ENCODE results near the gene ZNF284. TPM values are rescaled to one million over a fixed set of nuclear protein-coding genes. Genes with fewer than 3 reads are reported as not detected.
A peak's percentile ranks its signal among the peaks of the same experiment; 100 is the strongest.
"Not testable (repeated sequence)": the region's sequence is repeated elsewhere in the genome, so short reads cannot be mapped to it uniquely, and the experiment has no call there.

The ZNF284 gene
- total RNA-seq, 3 donors from 2014 or later (not counting 1 experiment from before 2014, with no cell fraction given), result 3.2 to 4.6 (median 3.8) TPM

GRCh38 chr19:44113784-44114390 lies 41.9 kb downstream of the ZNF284 start:
- Histone ChIP-seq H3K4me3 (ENCODE audit: low read length) (peak overlapping the region; percentile 88), H3K9me3 (ENCODE audit: control insufficient read depth, insufficient read depth, low read length) (peaks cover 15% of the 10 kb centered on the region), H3K27ac (ENCODE audit: low read length) (peak overlapping the region; percentile 60), H3K27me3 (ENCODE audit: control insufficient read depth, insufficient read depth, low read length) (no peaks in the 10 kb centered on the region), H3K36me3 (ENCODE audit: control insufficient read depth, insufficient read depth, low read length) (peaks cover 18% of the 10 kb centered on the region), H3K4me1 (ENCODE audit: control insufficient read depth, insufficient read depth, low read length) (peaks cover 20% of the 10 kb centered on the region)
- Mint-ChIP-seq H3K4me3 (peak overlapping the region; percentile 97), H3K9me3 (peaks cover 6 to 10% of the 10 kb centered on the region in 2 donors), H3K36me3 (peaks cover 18% of the 10 kb centered on the region), H3K4me1 (peaks cover 23 to 31% of the 10 kb centered on the region in 2 donors), H3K27ac (peak overlapping the region; percentile 90 to 92), H3K27me3 (ENCODE audit: low read depth in 2 of 2) (no peaks in the 10 kb centered on the region)
- peak in 1 of 2 donors; percentile 7 for DNase-seq
- TF ChIP-seq CTCF (IDR thresholded peaks at IDR 0.05), result no peak
- ATAC-seq, result peak in 1 of 3 donors; percentile 15
- 6% methylated on average over 15 of the region's 18 CpGs for WGBS (ENCODE audit: insufficient coverage)
- intact Hi-C loops (cut with micrococcal nuclease), result no loop called here

- H3K9me3 ChIP-seq (ENCODE audit: control insufficient read depth, insufficient read depth, low read length), result not testable (repeated sequence)
- peaks cover 53% of the 10 kb centered on the region for H3K36me3 ChIP-seq (ENCODE audit: control insufficient read depth, insufficient read depth, low read length)
- peaks cover 62% of the 10 kb centered on the region for H3K36me3 Mint-ChIP-seq
Measured at GRCh38 chr19:44121162-44121561, 49.2 kb downstream of the ZNF284 start.

GRCh38 chr19:44131955-44132354 lies 60.0 kb downstream of the ZNF284 start:
- intact Hi-C loops (cut with micrococcal nuclease), result no loop called here
- peaks cover 36% of the 10 kb centered on the region for H3K9me3 ChIP-seq (ENCODE audit: control insufficient read depth, insufficient read depth, low read length)
- H3K4me3 ChIP-seq (ENCODE audit: low read length), result no peak overlapping the region
- H3K36me3 ChIP-seq (ENCODE audit: control insufficient read depth, insufficient read depth, low read length), result peaks cover 34% of the 10 kb centered on the region
- H3K27ac Mint-ChIP-seq, result no peak overlapping the region
- no peaks in the 10 kb centered on the region for H3K4me1 ChIP-seq (ENCODE audit: control insufficient read depth, insufficient read depth, low read length)
- H3K27me3 Mint-ChIP-seq (ENCODE audit: low read depth in 2 of 2), result peaks cover 2 to 8% of the 10 kb centered on the region in 2 donors
- H3K36me3 Mint-ChIP-seq, result peaks cover 23% of the 10 kb centered on the region
- H3K4me3 Mint-ChIP-seq, result no peak overlapping the region
- peaks cover 5 to 11% of the 10 kb centered on the region in 2 donors for H3K9me3 Mint-ChIP-seq
- H3K27ac ChIP-seq (ENCODE audit: low read length), result no peak overlapping the region
- no peaks in the 10 kb centered on the region for H3K4me1 Mint-ChIP-seq
- no peak for DNase-seq
- ATAC-seq, result no peak
- no peak for TF ChIP-seq CTCF (IDR thresholded peaks at IDR 0.05)
- WGBS (ENCODE audit: insufficient coverage), result 96% methylated on average over 3 of the region's 5 CpGs
- H3K27me3 ChIP-seq (ENCODE audit: control insufficient read depth, insufficient read depth, low read length), result no peaks in the 10 kb centered on the region

More at GRCh38 chr19:44121162-44121561, 49.2 kb downstream of the ZNF284 start:
- ATAC-seq; H3K4me1 ChIP-seq (ENCODE audit: control insufficient read depth, insufficient read depth, low read length); H3K27me3 Mint-ChIP-seq (ENCODE audit: low read depth in 2 of 2); DNase-seq; intact Hi-C loops (cut with micrococcal nuclease); H3K4me3 Mint-ChIP-seq; H3K27me3 ChIP-seq (ENCODE audit: control insufficient read depth, insufficient read depth, low read length); H3K27ac ChIP-seq (ENCODE audit: low read length); H3K4me3 ChIP-seq (ENCODE audit: low read length); H3K27ac Mint-ChIP-seq: not testable (repeated sequence)
- Mint-ChIP-seq H3K9me3 (peaks cover 2 to 17% of the 10 kb centered on the region in 2 donors), H3K4me1 (peaks cover 4 to 18% of the 10 kb centered on the region in 2 donors)
- 98% methylated on average over 4 of the region's 4 CpGs for WGBS (ENCODE audit: insufficient coverage)

Other genes with a start within 250 kb of the ZNF284 start
- 1 to 10 TPM; 4.1 to 8.0 (median 7.1) TPM for gene ZNF283, start 244.8 kb upstream of the ZNF284 start, total RNA-seq
- 1 to 10 TPM; 1.3 to 3.1 (median 1.4) TPM for gene ZNF404, start 188.2 kb upstream of the ZNF284 start, total RNA-seq
- 10 to 100 TPM; 10.6 to 24.3 (median 14.5) TPM for gene ZNF45, start 136.9 kb upstream of the ZNF284 start, total RNA-seq
- gene ZNF221, start 120.9 kb upstream of the ZNF284 start, total RNA-seq, result 1 to 10 TPM; 1.9 to 2.7 (median 2.2) TPM
- 1 to 10 TPM; 5.1 to 8.5 (median 6.5) TPM for gene ZNF155, start 88.0 kb upstream of the ZNF284 start, total RNA-seq
- 1 to 10 TPM; 2.3 to 6.3 (median 3.4) TPM for gene ZNF230, start 69.2 kb upstream of the ZNF284 start, total RNA-seq
- 1 to 10 TPM; 5.6 to 7.6 (median 5.7) TPM for gene ZNF222, start 46.8 kb upstream of the ZNF284 start, total RNA-seq
- 1 to 10 TPM in 2 of 3 donors, under 1 TPM in 1; 0.94 to 3.3 (median 2.9) TPM for gene ZNF223, start 20.1 kb upstream of the ZNF284 start, total RNA-seq
- 10 to 100 TPM; 52.2 to 57.6 (median 56.0) TPM for gene ZNF224, start 22.2 kb downstream of the ZNF284 start, total RNA-seq
- gene ZNF225, start 41.2 kb downstream of the ZNF284 start, total RNA-seq, result 1 to 10 TPM; 1.5 to 3.6 (median 3.0) TPM
- gene ZNF234, start 69.4 kb downstream of the ZNF284 start, total RNA-seq, result 1 to 10 TPM; 3.9 to 7.5 (median 5.5) TPM
- gene ZNF226, start 92.9 kb downstream of the ZNF284 start, total RNA-seq, result 10 to 100 TPM; 11.1 to 16.0 (median 15.0) TPM
- 10 to 100 TPM; 21.0 to 32.3 (median 23.4) TPM for gene ZNF227, start 140.4 kb downstream of the ZNF284 start, total RNA-seq
- gene ZNF233, start 187.7 kb downstream of the ZNF284 start, total RNA-seq, result under 1 TPM; 0.14 to 0.39 (median 0.20) TPM
- gene ZNF235, start 232.9 kb downstream of the ZNF284 start, total RNA-seq, result 10 to 100 TPM in 1 of 3 donors, 1 to 10 TPM in 2; 6.7 to 11.6 (median 8.1) TPM

Measured in natural killer cell (primary cell).